HTERT RPE-1 (cell line): Measurements from ENCODE around the gene ZFYVE9.

Experiments used
- in situ Hi-C: fragments of 300-500 bp; cut with MboI; formaldehyde crosslinking; loops from 4 replicates; pipeline ENCODE4 v1.14.3; 2020; ENCODE audit warnings: low sequenced_read_pairs

ZFYVE9 gene

GRCh38 chr1:52323731-52324130 lies 181.8 kb downstream of the ZFYVE9 start:
- in situ Hi-C loops: no loop called here

GRCh38 chr1:52325786-52326185 lies 183.9 kb downstream of the ZFYVE9 start:
- in situ Hi-C loops: no loop called here

- in situ Hi-C loops: no loop called here
Measured at GRCh38 chr1:52328615-52329014, 186.7 kb downstream of the ZFYVE9 start.

GRCh38 chr1:52332411-52332810 lies 190.5 kb downstream of the ZFYVE9 start:
- in situ Hi-C loops: no loop called here

DNA sequence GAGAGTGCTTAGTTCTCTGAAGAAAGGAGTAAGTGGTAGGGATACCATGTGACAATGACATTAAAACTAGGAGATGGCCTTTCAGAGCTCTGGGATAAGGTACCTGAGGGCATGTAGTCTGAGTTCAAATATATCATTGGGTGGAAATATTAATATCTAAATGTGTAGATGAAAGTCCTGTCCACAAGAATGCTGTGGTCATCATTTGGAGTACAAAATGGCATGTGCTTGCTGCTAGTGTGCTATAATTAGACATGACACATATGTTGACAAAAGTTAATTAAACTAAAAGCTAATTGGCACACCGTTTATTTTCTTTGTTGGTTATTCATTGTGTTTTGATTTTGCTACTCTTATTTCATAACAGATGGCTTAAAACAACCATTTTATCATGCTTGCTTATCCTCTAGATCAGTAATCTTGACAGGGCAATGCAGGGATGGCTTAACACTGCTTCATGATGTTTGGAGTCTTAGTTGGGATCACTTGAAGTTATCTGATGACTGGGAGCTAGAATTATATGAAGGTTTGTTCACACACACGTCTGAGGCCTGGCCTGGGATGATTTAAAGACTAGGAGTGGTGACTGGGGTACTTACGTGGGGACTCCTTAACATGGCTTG lies 193.1 kb downstream of the ZFYVE9 start:
- in situ Hi-C loops: no loop called here

DNA sequence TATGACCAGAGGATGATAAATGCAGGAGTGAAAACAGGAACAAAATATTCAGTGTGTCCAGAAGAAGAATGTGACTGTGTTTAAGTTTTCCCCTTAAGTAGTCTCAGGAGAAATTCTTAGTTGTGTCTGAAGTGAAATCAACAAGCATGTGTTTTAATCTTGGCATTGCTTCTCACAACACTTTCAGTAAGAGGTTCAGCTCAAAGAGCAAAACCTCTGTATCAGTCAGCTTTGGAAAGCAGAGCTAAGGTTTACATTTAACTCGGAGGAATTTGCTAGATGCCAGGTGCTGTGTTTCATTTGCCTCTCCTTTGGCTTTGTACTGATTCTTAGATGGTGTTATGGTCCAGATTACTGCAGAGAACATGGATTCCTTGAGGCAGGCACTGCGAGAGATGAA lies 195.6 kb downstream of the ZFYVE9 start:
- in situ Hi-C loops: no loop called here

- in situ Hi-C loops: no loop called here
Measured at GRCh38 chr1:52341655-52342260, 199.9 kb downstream of the ZFYVE9 start.

DNA sequence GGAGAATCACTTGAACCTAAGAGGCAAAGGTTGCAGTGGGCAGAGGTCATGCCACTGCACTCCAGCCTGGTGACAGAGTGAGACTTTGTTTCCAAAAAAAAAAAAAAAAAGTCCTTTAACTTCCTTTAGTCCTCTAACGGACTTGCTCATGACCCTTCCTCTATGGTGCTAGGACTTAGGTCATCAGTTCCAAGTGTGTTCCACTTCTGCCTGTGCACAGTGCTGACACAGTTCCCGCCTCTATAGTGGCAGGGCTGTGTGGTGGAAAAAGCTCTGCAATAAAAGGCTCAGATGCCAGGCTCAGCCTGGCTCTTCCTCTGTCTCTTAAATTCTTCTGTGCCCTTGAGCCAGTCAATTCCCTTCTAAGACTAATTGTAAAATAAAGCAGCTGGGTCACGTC lies 202.1 kb downstream of the ZFYVE9 start:
- in situ Hi-C loops: no loop called here

DNA sequence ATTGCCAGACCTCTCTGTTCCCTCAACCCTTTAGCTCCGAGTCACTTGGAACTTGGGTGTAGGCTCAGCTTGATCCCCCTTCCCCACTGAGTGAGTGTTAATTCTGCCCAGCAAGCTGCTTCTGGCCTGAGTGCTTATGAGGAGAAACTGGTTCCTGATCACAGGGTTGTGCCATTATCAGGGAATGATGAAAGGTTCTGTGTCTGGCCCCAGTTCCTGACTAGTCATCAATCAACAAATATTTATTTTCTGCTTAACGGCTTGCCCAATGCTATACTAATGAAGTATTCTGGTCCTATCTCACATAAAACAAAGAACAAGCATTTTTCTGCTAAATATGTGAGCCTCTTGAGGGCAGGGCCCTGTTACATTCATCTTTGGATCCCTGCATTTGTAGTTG lies 203.4 kb downstream of the ZFYVE9 start:
- in situ Hi-C loops: no loop called here

- in situ Hi-C loops: no loop called here
Measured at GRCh38 chr1:52346653-52347052, 204.8 kb downstream of the ZFYVE9 start.

GRCh38 chr1:52348704-52349300 lies 206.9 kb downstream of the ZFYVE9 start:
- in situ Hi-C loops: no loop called here

- in situ Hi-C loops: no loop called here
Measured at GRCh38 chr1:52352690-52353089, 210.8 kb downstream of the ZFYVE9 start.

- in situ Hi-C loops: no loop called here
Measured at GRCh38 chr1:52355436-52355835, 213.5 kb downstream of the ZFYVE9 start.

DNA sequence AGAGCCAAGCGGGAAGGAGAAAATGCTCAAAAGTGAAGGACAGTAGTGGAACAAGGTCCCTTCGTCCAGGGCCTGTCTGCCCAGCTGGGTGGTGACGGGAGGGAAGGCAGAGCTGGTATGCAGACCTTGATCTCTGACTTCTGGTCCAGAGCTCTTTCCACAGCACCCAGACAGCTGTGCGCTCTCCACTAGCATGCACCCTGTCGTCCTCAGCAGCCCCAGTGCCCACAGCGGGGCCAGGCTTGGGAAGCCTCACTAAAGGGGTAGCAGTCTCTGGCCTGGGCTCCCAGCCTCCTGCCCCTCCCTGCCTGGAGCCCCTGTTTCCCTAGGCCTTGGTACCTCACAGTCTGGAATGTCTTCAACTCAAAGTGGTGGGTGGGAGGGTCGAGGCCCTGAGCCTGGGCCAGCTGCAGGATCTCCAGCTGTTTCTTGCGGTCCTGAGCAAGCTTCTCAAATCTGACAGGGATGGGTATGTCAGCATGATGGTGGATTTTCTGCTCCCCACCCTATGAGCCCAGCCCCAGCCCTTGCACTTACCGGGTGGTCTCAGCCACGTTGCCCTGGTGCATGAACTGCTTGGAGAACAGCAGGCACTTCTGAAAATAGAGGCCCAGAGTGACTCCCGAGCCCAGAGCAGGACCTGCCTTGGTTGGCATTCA lies 214.1 kb downstream of the ZFYVE9 start:
- in situ Hi-C loops: no loop called here

DNA sequence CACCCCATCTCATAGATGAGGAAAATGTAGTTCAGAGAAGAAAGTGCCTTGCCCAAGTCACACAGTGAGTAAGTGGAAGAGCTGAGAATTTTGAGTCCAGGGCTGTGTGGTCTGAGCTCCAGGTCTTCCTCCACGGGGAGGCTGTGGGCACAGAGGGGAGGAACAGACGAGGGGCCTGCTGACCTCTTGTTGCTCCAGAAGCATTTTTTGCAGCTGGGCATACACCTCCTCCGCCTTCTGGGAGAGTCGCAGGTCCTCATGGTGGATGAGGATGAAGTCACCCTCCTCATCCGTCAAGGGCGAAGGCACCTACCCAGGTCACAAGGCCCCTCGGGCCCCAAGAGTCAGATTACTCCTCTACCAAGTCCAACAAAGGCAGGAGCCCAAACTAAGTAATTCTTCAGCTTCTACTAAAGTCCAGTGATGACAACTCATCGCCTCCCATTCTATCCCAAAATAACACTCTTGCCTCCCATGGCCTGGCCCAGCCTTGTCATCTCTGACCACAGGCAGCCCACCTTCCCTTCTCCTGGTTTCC lies 215.0 kb downstream of the ZFYVE9 start:
- in situ Hi-C loops: no loop called here

DNA sequence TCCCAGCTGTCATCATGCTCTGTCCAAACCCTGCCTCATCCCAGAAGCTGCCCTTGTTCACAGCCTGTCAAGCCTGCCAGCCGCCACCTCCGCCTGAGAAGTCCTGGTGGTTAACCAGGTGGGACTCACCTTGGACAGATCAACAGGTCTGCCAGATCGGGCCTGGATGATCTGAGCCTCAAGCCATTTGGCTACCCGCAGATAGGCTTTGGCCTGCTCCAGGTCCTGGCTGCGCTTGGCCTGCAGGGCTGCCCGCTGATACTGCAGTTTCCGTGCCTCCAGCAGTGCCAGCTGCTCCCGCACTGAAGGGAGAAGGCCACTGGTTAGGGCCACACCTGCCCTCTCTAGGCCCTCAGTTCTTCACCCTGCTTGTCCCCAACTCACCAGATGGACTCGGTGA lies 215.5 kb downstream of the ZFYVE9 start:
- in situ Hi-C loops: no loop called here

DNA sequence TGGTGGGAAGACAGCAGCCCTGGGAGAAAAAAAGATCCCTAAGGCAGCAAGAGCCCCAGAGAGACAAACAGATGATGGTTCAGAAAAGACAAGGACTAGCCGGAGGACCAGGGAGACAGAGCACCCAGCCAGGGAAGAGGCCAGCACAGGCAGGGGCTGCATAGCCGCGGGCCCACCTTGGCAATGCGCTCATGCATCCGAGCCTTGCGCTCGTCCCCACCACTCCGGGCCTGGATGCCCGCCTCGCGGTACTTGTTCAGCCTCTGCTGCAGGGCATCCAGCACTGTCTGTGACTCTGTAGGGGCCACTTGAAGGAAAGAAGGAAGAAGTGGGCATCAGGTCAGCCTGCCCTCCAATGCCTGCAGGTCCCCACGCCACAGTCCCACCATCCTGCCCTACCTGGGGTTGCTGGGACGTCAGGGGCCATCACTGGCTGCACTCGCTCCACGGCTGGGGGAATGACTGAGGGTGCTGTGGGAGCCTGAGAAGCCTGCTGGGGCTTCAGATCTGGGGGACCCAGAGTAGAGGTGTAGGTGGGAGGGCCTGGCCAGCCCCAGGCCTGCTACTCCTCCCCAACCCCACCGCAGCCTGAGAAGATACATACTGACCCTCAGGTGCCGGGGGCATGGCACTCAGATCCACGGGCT lies 217.1 kb downstream of the ZFYVE9 start:
- in situ Hi-C loops: no loop called here

- in situ Hi-C loops: no loop called here
Measured at GRCh38 chr1:52359676-52360594, 218.0 kb downstream of the ZFYVE9 start.

- in situ Hi-C loops: no loop called here
Measured at GRCh38 chr1:52360595-52360968, 218.7 kb downstream of the ZFYVE9 start.

GRCh38 chr1:52364235-52364839 lies 222.4 kb downstream of the ZFYVE9 start:
- in situ Hi-C loops: no loop called here
